Activated CD4-positive, CD25-positive, alpha-beta regulatory T cell (primary cell): Measurements from ENCODE around the gene ZIC5.

Source experiments
- DNase-seq, 4 experiments: peaks; one replicate each; lab custom pipeline; 2025; lab: John Stamatoyannopoulos, UW

ZIC5 gene

DNA sequence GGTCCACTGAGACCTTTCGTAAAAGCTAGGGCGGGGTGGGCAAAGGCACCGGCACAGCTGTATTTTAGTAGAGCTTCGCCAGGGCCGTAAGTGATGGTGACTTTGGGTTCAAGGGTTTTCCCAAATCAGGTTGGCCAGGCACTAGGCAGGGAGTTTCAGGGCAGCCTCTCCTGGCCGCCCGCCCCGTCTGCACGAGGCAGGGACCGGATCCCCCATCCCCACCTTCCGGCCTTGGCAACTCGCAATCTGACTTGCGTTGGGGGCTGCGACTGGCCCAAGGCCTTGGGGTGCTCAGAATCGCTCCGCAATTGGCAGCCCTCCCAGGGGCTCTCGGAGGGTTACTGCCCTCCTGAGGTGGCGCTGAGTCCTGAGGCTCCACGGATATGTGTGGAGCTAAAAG, 4.1 kb upstream of the ZIC5 start:
- DNase-seq: no peak

DNA sequence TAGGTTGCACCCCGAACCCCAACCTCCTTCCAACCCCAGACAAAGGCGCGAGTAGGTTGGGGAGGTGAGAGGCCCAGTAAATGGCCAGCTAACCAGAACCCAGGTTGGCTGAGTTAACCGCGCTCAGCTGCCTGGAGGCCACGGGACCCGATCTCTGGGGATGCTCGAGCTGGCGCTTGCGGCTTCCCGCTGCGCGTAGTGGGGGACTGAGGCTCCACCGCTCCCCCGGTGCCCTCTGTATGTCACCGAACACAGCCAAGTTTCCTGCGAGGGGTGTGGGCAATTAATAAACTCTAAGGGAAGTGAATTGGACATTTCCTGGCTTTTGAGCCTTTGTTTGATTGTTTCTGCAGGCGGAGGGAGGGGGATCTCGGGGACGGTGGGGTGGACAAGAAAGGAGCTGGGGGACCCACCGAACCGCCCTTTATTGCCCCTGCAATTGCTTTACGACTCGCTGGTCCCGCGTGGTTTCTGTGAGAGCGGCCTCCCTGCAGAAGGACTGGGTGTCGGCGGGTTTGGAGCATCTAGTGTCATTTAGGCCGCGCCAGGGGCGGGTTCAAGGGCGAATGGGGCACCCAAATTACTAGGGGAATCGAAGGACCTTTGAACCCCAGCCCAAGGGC, 3.5 kb upstream of the ZIC5 start:
- no peak for DNase-seq

GRCh38 chr13:99974296-99974938, 2.9 kb upstream of the ZIC5 start:
- no peak for DNase-seq

- no peak for DNase-seq
These were observed 2.2 kb upstream of the ZIC5 start for GRCh38 chr13:99973808-99974185.

DNA sequence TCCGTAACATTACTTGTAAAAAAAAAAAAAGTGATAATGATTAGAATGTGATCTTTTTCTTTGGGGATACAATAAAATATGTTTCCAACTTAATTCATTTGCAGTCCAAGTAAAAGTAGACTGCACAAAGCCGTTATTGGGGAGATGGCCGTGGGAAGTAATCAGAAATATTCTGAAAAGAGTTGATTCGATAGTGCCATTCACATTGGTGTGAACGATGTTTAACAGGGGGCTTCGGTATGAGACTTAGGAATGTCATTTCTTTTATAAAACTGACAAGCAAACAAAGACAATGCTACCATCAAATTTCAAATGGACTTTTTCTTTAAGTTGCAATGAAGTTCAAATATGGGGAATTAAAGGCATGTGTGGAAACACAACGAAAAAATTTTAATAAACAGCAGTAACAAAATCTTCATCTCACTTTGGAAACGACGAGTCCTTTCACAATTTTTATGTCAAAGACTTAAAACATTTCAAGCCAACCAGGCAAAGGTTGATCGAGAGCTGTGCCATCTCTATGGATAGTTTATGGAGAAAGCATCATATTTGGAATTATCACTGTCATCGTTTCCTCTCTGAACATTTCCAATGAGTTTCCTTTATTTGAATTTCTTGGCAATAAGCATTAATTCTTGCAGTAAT, 1.7 kb upstream of the ZIC5 start:
- DNase-seq: no peak

DNA sequence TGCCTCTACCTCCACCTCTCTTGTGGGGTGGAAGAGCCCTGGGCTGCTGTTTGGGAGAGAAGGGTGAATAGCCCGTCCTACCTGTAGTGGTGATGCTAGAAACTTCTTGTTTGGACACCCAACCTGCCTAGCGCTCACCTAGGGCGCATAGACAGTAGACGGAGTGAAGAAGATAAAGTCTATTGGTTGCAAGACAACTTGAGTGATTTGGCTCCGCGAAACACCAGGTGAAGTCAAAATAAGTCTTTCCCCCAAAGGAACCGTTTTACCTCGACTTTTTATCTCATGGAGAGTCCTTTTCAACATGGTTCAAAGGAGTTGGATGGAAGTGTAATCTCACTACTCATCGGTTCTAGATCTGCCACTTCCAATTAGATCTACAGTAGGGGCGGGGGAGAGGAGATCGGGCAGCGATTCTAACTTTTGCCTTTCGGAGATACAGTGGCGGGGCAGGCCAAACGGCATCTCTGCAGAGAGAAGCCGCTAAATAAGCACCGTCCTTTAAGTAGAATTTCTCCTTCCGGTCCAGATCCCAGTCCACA, 694 bp upstream of the ZIC5 start:
- no peak for DNase-seq

DNA sequence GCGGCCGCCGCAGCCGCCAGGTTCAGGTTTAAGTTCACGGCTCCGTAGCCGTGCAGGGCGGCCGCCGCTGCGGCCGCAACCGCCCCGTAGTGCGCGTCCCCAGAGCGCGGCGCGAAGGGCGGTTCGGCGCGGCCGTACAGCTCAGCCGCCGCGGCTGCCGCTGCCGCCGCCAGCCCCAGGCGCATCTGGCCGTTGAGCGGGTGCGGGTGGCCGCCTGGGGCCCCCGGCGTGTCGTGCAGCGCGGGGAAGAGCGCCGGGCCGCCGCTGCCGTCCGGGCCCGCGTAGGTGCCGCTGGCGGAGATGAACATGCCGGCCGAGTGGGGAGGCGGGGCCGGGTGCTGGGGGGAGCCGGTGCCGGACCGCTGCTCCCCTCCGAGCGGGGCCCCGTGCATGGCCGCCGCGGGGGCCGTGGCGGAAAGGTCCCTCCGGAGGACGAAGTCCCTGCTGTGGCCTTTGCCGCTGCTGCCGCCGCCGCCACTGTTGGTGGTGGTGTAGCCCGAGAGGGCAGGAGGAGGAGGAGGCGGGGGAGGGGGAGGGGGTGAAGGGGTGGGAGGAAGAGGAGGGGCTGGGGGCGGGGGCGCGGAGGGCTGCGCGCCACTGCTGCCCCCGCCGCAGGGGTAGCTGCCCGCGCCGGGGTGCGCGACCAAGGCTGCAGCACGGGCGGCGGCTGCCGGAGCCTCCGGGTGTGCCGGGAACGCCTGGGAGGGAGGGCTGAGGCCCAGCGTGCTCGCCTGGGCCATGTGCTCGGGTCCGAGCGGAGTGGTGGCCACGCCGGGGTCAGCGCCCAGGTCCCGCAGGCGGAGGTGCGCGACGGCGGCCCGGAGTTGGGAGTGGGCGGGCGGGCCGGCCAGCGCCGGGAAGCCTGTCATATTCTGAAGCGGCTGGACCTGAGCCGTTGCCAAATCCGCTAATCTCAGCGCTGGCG, 654 bp downstream of the ZIC5 start:
- DNase-seq: no peak

DNA sequence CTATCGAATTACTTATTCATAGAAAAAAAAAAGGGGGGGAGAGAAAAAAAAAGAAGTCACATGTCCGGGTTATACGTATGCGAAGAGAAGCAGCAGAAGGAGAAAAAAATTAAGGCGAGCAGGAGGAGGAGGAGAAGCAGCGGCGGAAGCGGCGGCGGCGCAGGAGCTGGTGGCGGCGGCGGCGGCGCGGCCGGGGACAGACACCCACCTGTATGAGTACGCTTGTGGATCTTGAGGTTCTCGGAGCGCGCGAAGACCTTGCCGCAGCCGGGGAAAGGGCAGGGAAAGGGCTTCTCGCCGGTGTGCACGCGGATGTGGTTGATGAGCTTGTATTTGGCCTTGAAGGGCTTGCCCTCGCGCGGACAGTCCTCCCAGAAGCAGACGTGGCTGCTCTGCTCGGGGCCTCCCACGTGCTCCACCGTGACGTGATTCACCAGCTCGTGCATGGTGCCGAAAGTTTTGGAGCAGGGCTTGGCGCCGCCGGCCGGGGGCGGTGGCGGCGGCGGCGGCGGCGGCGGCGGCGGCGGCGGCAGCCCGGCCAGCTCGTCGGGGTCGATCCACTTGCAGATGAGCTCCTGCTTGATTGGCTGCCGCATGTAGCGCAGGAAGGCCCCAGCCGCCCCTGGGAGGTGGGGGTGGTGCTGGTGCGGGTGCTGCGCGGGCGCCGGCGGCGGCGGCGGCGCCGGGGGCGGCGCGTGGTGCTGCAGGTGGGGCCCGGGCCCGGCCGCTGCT, 1.5 kb downstream of the ZIC5 start:
- DNase-seq: no peak

DNA sequence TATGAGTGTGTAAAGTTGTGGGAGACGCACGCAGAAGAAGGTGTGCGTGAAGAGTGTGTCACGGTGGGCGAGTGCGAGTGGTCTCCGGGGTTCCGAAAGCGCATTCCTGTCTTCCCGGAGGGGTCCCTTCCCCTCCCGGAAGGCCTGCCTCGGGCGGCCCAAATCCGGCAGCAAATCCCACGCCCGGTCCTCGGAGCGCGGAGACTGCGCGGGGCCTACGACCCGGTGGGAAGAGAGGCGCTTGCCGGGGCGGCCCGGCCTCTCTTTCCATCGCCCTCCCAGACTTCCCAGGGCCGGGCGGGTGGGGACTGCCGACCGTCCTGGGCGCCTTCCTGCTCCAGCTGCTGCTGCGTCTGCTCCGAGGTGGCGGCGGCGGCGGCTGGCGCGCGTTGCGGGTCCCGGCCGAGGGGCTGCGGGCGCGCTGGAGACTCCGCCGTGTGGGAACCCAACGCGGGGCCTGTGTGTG, 2.1 kb downstream of the ZIC5 start:
- DNase-seq: no peak

GRCh38 chr13:99968521-99969452, 2.8 kb downstream of the ZIC5 start:
- DNase-seq: no peak

DNA sequence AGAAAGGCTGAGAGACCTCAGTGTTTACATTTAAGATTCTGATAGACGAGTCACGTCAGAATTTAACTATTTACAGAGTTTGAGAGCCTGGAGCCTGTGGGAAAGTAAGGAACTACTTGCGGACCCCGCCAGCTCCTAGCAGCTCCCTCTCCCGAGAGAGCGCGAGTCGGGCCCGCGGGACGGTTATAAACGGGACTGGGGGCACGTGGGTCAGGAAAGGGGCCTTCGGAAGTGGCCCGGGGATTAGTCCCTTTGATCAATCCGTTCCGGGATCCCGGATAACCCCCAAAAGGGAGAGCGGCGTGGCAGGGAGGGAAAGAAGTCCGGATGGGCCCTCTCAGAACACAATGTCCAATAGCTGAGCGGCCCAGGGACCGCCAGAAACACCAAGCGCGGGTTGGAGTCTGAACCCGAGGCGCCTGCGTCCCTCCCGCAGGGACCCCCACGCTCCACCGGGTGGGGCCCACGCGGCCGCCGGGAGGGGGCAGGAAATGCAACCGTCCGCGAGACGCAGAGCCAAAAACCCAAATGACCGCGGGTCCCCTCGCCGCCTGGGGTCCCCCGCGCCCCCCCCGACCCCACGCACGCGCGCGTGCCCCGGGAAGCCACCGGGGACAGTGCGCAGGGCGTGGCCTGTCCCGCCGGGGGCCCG, 3.6 kb downstream of the ZIC5 start:
- DNase-seq: no peak

- no peak for DNase-seq
These were observed 4.1 kb downstream of the ZIC5 start for GRCh38 chr13:99967498-99967868.

DNA sequence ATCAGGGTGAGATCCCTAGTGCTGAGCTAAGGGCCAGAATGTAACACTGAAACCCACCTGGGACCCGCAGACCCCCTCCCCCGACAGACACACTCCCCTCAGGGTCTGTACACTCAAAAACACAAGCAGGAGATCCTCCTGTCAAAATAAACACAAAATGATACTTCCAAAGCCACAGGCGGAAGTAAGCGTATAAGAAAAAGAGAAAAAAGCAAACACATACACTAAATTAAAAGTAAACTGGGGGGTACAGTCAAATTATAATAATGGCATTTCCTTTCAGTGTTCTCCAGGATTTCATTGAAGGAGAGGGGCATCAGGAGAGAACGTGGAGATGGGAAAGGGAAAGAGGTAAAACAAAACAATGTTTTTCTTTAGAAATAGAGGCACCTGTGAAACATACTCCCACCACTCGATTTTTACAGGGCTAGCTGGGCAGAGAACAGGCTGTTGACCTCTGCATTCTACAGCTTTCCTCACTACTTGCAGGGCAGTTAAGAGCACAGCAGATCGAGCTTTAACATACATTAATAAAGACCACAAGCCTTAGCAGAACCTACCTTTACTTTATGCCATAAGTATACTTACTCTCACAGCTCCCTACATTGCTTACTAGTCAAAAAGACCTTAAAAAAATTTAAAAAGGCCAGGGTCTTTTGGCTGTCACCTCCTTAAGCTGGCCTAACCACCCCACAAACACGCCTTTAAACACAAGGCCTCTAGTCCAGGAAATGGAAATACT, 5.3 kb downstream of the ZIC5 start:
- DNase-seq: no peak

DNA sequence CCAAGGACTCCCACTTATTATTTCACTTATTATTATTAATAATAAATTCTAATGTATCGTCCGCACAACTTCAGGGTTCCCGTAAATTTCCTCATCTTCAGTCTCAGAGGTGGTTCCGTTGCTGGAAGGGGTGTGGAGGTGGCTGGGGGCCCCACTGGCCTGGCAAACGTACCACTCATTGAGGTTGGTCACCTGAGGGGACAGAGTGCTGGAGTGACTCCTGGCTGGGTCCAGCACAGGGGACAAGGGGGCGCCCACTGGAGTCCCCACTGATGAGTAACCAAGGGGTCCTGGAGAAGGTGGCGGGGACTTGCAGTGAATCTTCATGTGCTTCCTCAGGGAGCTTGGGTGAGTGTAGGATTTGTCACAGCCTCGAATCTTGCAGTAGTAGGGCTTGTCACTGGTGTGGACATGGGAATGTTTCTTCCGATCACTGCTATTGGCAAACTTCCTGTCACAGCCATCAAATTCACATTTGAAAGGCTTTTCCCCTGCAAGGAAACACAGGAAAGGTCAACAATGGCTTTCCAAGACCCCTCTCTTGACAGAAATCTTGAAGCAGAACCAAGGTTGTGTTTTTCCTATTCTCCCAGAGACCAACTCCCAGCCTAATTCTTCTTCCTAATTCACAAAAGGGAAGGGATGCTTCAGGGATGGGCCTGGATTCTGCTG, 6.1 kb downstream of the ZIC5 start:
- no peak for DNase-seq

DNA sequence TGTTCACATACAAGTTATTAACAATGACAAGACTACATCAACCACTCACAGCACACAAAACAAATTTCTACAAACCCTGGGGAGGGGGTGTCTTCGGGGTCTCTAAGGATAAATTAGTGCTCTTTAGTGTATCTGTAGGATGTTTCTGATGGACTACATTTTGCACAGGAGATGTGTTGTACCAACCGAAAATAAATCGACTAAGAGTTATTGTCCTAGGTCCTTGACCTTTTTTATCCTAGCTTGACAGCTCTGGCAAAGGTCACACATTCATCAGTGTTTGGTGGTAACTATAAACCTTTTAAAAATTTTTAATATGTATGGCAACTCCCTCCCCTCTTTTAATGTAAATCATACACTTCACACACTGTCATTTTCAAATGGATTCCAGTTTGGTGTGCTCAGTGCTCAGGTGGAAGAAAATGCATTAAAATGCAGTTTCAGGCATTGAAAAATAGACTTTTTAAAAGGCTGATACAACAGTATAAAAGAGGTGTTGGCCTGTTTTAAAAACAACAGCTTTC, 7.7 kb downstream of the ZIC5 start:
- no peak for DNase-seq

DNA sequence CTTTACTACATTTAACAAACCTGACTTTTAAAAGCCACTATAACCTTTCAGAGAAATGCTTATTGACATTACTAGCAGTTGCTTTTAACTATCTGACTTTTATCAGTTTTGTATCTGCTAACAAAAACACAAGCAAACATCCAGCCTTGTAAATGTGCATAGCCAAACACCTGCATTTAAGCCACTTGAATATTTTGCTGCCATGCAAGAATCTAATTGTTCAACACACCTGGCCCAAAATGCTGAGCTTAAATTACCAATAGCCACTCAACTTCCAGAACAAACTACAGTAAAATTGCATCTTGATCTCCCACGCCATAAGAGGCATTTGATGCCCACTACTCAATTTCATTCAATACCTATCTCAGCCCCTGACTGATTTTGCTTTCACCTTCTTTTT, 9.3 kb downstream of the ZIC5 start:
- DNase-seq: no peak

GRCh38 chr13:99961636-99962035, 9.9 kb downstream of the ZIC5 start:
- DNase-seq: no peak

- DNase-seq: no peak
These were observed 10.8 kb downstream of the ZIC5 start for GRCh38 chr13:99960663-99961311.
